HG03342 (cell line): ENCODE data around the gene NAALADL2.

Experiments used
- ATAC-seq: cut with Tn5 transposase; IDR thresholded peaks from one replicate; pipeline ENCODE4 v1.9.1; 2021; ENCODE audit warnings: mild to moderate bottlenecking, moderate library complexity; ENCODE audit not compliant: unreplicated experiment

The NAALADL2 gene

GRCh38 chr3:174859114-174859735 lies at the start of gene NAALADL2:
NAALADL2 (plus strand) TSS chr3:174859334.
- no peak for ATAC-seq

- ATAC-seq = no peak
Measured at GRCh38 chr3:174810254-174810653, 48.9 kb upstream of the NAALADL2 start.

GRCh38 chr3:174812172-174812862 lies 46.8 kb upstream of the NAALADL2 start:
- no peak for ATAC-seq

- no peak for ATAC-seq
Measured at GRCh38 chr3:174815750-174816149, 43.4 kb upstream of the NAALADL2 start.

GRCh38 chr3:174820885-174821284 lies 38.2 kb upstream of the NAALADL2 start:
- no peak for ATAC-seq

- no peak for ATAC-seq
Measured at GRCh38 chr3:174821477-174821876, 37.7 kb upstream of the NAALADL2 start.

- no peak for ATAC-seq
Measured at GRCh38 chr3:174822320-174822719, 36.8 kb upstream of the NAALADL2 start.

- no peak for ATAC-seq
Measured at GRCh38 chr3:174826069-174826468, 33.1 kb upstream of the NAALADL2 start.

- ATAC-seq = no peak
Measured at GRCh38 chr3:174844746-174845145, 14.4 kb upstream of the NAALADL2 start.

- no peak for ATAC-seq
Measured at GRCh38 chr3:174846055-174846454, 13.1 kb upstream of the NAALADL2 start.

- no peak for ATAC-seq
Measured at GRCh38 chr3:174854987-174855386, 4.1 kb upstream of the NAALADL2 start.

GRCh38 chr3:174857301-174857700 lies 1.8 kb upstream of the NAALADL2 start:
- no peak for ATAC-seq

GRCh38 chr3:174858353-174858752 lies 781 bp upstream of the NAALADL2 start:
- no peak for ATAC-seq

GRCh38 chr3:174859756-174860155 lies 622 bp downstream of the NAALADL2 start:
- ATAC-seq = no peak

- ATAC-seq = no peak
Measured at GRCh38 chr3:174862101-174862500, 3.0 kb downstream of the NAALADL2 start.

GRCh38 chr3:174862666-174863065 lies 3.5 kb downstream of the NAALADL2 start:
- no peak for ATAC-seq

- ATAC-seq = no peak
Measured at GRCh38 chr3:174863488-174863887, 4.4 kb downstream of the NAALADL2 start.

- ATAC-seq = no peak
Measured at GRCh38 chr3:174869448-174869847, 10.3 kb downstream of the NAALADL2 start.

- ATAC-seq = no peak
Measured at GRCh38 chr3:174873832-174874657, 14.9 kb downstream of the NAALADL2 start.

- ATAC-seq = no peak
Measured at GRCh38 chr3:174882789-174883188, 23.7 kb downstream of the NAALADL2 start.

- no peak for ATAC-seq
Measured at GRCh38 chr3:174883881-174884675, 24.9 kb downstream of the NAALADL2 start.
